Fibroblast of skin of right biceps (primary cell): Measurements from ENCODE around the gene SLC22A14.
"Not testable (repeated sequence)": the region's sequence is repeated elsewhere in the genome, so short reads cannot be mapped to it uniquely, and the experiment has no call there.

Source experiments
- DNase-seq: peaks from one replicate; pipeline ENCODE4 v3.0.0-alpha.2; 2013

SLC22A14 gene

DNA sequence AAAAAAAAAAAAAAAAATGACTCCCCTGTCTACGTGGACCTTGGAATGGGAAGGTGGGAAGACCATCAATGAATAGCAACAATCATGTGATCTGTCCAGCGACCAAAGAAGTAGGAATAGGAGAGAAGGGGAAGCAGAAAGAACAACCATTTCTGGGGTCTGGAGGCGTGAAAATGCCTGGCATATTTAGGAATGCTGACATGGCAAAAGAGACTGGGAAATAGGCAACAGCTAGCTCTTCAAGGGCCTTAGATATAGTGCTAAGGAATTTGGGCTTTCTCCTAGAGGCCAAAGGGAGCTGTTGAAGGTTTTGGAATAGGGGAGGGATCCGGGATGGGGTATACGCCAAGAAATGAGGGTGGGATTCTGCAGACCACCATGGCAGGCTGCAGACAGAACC lies 10.5 kb upstream of the SLC22A14 start:
- DNase-seq, result no peak

- no peak for DNase-seq
Measured at GRCh38 chr3:38274864-38275649, 7.0 kb upstream of the SLC22A14 start.

GRCh38 chr3:38275658-38276057 lies 6.4 kb upstream of the SLC22A14 start:
- no peak for DNase-seq

GRCh38 chr3:38276081-38276916 lies 5.8 kb upstream of the SLC22A14 start:
- DNase-seq, result no peak

DNA sequence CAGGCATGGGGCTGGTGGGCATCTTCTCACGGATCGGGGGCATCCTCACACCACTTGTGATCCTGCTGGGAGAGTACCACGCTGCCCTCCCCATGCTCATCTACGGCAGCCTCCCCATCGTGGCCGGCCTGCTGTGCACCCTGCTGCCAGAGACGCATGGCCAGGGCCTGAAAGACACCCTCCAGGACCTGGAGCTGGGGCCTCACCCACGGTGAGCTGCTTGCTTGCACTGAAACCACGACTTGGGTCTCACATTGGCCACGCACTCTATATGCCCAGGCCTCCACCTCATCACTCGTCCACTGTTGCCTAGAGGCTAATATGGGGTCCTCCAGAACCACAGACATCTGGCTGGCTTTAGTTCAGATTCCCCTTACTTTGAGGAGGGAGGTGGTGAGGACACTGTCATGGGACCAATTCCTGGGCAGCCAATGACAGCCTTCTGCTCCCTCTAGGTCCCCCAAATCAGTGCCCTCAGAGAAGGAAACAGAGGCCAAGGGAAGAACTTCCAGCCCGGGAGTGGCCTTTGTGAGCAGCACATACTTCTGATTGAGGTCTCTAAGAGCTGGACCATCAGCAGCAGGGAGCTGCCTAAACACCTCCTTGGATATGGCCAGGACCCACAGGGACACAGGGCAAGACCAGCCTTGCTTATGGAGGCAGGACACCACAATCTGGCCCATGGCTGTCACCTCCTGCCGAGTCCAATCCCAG lies 5.0 kb upstream of the SLC22A14 start:
- DNase-seq, result no peak

DNA sequence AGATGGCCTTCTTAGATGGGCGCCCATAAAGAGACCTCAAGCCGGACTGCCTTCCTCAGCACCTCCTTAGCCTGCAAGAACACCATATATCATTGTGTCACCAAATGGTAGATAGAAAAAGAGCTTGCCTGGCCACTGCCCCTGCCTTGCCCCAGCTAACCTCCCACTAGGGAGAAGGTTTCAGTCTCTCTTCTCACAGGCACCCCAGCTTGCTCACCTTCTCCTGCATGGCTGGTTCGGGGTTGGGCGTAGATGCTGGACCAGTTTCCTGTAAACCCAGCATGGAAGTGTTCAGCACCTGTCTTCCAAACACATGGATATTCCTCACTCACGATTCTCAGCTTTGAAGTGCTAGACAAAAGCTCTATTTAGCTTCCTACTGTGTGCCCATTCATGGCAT lies 3.3 kb upstream of the SLC22A14 start:
- DNase-seq, result no peak

DNA sequence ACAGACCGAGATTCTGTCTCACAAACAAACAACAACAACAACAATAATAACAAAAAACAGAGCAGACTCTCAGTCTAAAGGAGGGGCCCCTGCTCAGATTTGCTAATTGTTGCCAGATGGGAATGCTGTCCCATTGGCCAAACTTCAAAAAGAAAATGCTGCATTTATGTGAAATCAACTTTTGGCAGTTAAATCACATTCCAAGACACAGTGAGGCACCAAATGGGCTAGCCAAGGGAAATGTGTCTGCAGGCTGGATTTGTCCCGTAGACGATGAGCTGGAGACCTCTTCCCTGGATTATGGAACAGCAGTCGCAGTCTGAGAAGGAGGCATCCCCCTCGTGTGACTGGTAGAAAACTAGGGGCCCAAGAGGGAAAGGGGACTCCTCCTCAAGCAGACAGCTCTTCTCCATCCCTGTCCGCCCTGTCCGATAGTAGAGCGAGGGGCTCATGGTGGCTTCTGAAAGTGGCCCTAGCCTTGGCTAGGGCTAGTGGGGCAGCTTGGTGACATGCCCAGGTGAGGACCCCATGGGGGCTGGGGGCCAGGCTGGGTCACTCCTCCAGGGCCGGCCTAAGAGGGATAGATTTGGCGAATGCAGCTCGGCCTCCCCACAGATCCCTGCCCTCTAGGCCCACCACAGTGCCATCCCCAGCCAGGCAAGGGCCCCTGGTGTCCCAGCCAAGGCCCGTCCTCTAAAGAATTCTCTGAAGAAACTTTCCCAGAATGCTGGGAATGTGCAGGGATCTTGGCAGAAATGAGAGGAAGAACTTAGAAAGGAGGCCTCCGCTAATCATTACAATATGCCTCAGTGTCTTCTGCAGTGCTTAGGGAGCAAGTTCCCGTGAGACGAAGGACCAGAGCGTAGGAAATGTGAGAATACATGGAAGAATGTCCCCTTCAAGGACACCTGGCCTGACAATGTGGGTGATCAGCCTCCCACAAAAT lies 2.0 kb downstream of the SLC22A14 start:
- peak; percentile 84 for DNase-seq

GRCh38 chr3:38284756-38285150 lies 2.7 kb downstream of the SLC22A14 start:
- no peak for DNase-seq

GRCh38 chr3:38289286-38290217 lies 7.5 kb downstream of the SLC22A14 start:
- DNase-seq, result not testable (repeated sequence)

DNA sequence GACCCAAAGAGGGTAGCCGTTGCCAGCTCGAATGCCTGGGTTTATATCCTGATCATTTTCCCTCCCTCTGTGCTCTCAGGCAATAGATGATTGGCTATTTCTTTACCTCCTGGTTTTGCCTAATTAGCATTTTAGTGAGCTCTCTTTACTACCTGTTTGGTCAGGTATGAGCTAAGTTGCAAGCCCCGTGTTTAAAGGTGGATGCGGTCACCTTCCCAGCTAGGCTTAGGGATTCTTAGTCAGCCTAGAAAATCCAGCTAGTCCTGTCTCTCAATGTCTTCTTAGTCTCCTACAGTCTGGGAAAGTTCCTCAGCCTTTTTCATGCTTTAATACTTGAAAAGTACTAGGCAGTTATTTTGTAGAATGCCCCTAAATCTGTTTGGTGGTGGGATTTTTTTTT lies 15.0 kb downstream of the SLC22A14 start:
- DNase-seq, result not testable (repeated sequence)

- no peak for DNase-seq
Measured at GRCh38 chr3:38297537-38297936, 15.4 kb downstream of the SLC22A14 start.

- DNase-seq, result peak; percentile 11
Measured at GRCh38 chr3:38297947-38298711, 16.0 kb downstream of the SLC22A14 start.

GRCh38 chr3:38306941-38307340 lies 24.8 kb downstream of the SLC22A14 start:
- no peak for DNase-seq

DNA sequence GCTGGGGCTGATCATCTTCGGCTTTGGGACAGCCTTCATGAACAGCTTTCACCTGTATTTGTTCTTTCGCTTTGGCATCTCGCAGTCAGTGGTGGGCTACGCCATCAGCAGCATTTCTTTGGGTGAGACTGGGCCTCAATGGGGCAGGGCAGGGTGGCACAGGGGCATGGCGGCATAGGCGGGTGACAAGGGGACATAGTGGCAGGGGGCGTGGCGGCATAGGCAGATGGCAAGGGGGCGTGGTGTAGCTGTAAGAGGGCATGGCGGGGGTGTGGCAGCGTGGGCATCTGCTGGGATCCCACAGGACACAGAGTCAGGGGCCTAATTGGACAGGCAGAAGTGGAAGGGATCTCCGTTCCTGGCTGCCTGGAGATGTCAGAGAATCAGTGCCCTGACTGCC lies 25.5 kb downstream of the SLC22A14 start:
- no peak for DNase-seq

DNA sequence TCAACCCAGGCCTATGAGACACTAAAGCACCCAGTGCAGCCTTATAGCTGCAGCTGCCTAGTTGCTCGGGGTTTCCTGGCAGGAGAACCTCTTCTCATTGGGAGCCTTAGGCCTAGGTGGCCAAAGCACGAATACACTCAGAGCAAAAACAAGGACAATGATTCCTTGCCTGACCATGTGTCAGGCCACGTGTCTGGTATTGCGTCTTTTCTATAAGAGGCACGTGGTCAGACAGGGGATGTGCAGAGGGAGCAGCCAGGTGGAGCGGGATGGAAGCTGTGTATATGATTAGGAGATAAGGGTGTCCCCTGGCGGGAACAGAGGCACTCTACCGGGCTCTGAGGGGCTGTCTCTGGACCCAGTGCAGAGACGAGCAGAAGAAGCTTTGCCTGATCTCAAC lies 26.4 kb downstream of the SLC22A14 start:
- no peak for DNase-seq

DNA sequence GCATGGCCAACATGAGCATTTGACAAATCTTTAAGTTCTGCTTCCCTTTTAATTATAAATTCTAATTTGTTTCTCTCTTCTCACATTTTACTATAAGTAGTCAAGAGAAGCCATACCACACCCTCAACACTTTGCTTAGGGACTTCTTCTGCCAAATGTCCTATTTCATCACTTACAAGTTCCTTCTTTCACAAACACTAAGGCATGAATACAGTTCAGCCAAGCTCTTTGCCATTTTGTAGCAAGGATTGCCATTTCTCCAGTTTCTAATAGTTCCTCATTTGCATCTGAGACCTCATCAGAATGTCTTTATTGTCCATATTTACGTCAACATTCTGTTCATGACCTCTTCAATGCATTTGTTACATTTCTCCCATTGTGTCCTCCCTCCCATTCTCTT lies 29.4 kb downstream of the SLC22A14 start:
- no peak for DNase-seq

- no peak for DNase-seq
Measured at GRCh38 chr3:38311941-38312340, 29.8 kb downstream of the SLC22A14 start.

DNA sequence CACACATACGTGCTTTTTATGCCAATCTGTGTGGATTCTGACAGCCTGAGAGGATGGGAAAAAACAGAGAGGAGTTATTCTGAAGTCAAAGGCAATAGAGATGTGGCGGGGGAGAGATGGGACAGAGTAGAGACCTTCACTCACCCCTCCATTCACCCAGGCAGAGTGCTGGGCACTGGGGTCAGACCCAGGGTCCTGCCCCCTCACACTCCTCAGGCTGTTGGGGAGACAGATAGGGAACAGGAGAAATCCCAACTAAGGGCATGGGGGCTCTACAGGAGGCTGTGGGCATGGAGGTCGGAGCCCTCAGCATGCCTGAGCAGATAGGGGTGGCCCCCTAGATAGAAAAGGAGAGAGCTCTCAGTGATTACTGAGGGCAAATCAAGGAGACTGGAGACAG lies 30.3 kb downstream of the SLC22A14 start:
- DNase-seq, result no peak

GRCh38 chr3:38313263-38313662 lies 31.2 kb downstream of the SLC22A14 start:
- DNase-seq, result no peak

GRCh38 chr3:38313695-38314094 lies 31.6 kb downstream of the SLC22A14 start:
- DNase-seq, result no peak
